ENCODE measurements around the gene SIPA1L3.

DNA sequence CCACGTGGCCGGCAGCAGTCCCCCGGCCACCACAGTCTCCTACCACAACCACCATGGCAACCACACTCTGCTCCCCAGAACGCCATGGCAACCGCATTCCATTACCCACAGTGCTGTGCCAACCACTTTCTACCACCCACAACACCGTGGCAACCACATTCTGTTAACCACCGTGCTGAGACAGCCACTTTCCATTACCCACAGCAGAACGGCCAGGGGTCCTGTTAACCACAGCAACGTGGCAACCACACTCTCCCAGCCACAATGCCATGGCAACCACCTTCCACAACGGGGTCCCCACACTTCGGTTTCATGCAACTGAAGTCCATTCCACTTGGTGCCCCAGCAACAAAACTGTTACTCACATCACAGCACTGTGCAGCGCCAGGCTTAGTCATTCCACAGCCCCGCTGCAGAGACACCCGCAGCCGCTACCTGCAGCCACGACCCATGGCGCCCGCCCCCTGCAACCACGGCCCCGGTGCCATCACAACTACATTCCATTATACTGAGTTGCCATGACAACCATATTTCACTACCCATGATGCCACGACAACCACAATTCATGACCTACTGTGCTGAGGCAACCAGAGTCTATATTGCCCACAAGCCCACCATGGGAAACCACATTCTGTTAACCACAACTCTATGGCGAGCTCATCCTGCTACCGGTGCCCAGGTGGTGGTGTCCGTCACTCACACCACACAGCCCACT lies 307.1 kb downstream of the SIPA1L3 start:
- TF ChIP-seq, protein P1, sequence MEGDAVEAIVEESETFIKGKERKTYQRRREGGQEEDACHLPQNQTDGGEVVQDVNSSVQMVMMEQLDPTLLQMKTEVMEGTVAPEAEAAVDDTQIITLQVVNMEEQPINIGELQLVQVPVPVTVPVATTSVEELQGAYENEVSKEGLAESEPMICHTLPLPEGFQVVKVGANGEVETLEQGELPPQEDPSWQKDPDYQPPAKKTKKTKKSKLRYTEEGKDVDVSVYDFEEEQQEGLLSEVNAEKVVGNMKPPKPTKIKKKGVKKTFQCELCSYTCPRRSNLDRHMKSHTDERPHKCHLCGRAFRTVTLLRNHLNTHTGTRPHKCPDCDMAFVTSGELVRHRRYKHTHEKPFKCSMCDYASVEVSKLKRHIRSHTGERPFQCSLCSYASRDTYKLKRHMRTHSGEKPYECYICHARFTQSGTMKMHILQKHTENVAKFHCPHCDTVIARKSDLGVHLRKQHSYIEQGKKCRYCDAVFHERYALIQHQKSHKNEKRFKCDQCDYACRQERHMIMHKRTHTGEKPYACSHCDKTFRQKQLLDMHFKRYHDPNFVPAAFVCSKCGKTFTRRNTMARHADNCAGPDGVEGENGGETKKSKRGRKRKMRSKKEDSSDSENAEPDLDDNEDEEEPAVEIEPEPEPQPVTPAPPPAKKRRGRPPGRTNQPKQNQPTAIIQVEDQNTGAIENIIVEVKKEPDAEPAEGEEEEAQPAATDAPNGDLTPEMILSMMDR (IDR thresholded peaks at IDR 0.05; ENCODE audit: poor library complexity): no peak
- no peak for TF ChIP-seq EZH2 (IDR thresholded peaks at IDR 0.05; ENCODE audit: borderline replicate concordance)
- no peak for TF ChIP-seq EZH2phosphoT487 (IDR thresholded peaks at IDR 0.05; ENCODE audit: low read depth, severe bottlenecking, unreplicated experiment)
